ENCODE data around the gene ICAM4.
"Not testable (repeated sequence)": the region's sequence is repeated elsewhere in the genome, so short reads cannot be mapped to it uniquely, and the experiment has no call there.

ICAM4 gene

GRCh38 chr19:10269333-10270179, 17.2 kb upstream of the ICAM4 start:
- peak; percentile 88 to 90 for DNase-seq

- DNase-seq, result peak; percentile 78 to 88
Measured at GRCh38 chr19:10270180-10270615, 16.6 kb upstream of the ICAM4 start.

GRCh38 chr19:10270616-10271394, 15.9 kb upstream of the ICAM4 start, which contains the start of gene ICAM1:
ICAM1 (plus strand) TSS chr19:10271120; CDS start chr19:10271160, 40 bp downstream.
- peak; percentile 82 to 88 for DNase-seq

GRCh38 chr19:10271543-10272086, 15.1 kb upstream of the ICAM4 start:
- peak; percentile 68 to 80 for DNase-seq

- DNase-seq, result no peak
Measured at GRCh38 chr19:10274589-10274988, 12.2 kb upstream of the ICAM4 start.

GRCh38 chr19:10277795-10278589, 8.8 kb upstream of the ICAM4 start:
- DNase-seq, result no peak

- no peak for DNase-seq
Measured at GRCh38 chr19:10278935-10279334, 7.8 kb upstream of the ICAM4 start.

- DNase-seq, result no peak
Measured at GRCh38 chr19:10279737-10280442, 6.9 kb upstream of the ICAM4 start.

GRCh38 chr19:10282043-10282442, 4.7 kb upstream of the ICAM4 start:
- DNase-seq, result not testable (repeated sequence)

GRCh38 chr19:10283301-10284064, 3.3 kb upstream of the ICAM4 start:
- no peak for DNase-seq

- DNase-seq, result no peak
Measured at GRCh38 chr19:10284065-10284959, 2.4 kb upstream of the ICAM4 start.

GRCh38 chr19:10284960-10285278, 1.8 kb upstream of the ICAM4 start:
- no peak for DNase-seq

- DNase-seq, result no peak
Measured at GRCh38 chr19:10285393-10285792, 1.4 kb upstream of the ICAM4 start.

- DNase-seq, result peak; percentile 42 to 48
Measured at GRCh38 chr19:10288662-10289166, 2.0 kb downstream of the ICAM4 start.

GRCh38 chr19:10289167-10289835, 2.5 kb downstream of the ICAM4 start:
- DNase-seq, result peak; percentile 66

- DNase-seq, result peak in 1 of 2 donors; percentile 39
Measured at GRCh38 chr19:10289836-10290356, 3.1 kb downstream of the ICAM4 start, which contains the start of gene ICAM5. ICAM5 (plus strand) TSS chr19:10289952; CDS start chr19:10290044, 92 bp downstream.

- DNase-seq, result no peak
Measured at GRCh38 chr19:10290357-10290875, 3.7 kb downstream of the ICAM4 start.

- peak; percentile 62 to 69 for DNase-seq
Measured at GRCh38 chr19:10290876-10291553, 4.3 kb downstream of the ICAM4 start.
